GM12891 (cell line): ENCODE measurements around the gene AIFM2.

Experiments
- POLR2A ChIP-seq: IDR thresholded peaks from 2 replicates; pipeline ENCODE4 v1.6.1; 2011; ENCODE audit warnings: low read depth, low read length, control low read depth
- POLR2AphosphoS5 ChIP-seq: IDR thresholded peaks from 2 replicates; pipeline ENCODE4 v1.6.1; 2011; ENCODE audit warnings: low read depth, low read length, control low read depth
- TAF1 ChIP-seq: IDR thresholded peaks from 2 replicates; pipeline ENCODE4 v1.6.1; 2011; ENCODE audit warnings: low read depth, low read length, control low read depth

DNA sequence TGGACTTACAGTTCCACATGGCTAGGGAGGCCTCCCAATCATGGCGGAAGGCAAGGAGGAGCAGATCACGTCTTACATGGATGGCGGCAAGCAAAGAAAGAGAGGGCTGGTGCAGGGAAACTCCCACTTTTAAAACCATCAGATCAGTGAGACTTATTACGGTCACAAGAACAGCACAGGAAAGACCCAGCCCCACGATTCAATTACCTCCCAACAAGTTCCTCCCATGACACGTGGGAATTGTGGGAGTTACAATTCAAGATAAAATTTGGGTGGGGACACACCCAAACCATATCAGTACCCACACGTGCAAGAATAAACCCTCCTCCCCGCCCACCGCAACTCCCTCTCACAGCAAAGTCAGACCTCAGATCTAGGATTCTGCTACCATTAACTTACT is 4.5 kb upstream of the AIFM2 start:
- TF ChIP-seq POLR2AphosphoS5 (no peak), TAF1 (no peak), POLR2A (no peak)
